ENCODE results near the gene TMTC2. TPM values are rescaled to one million over a fixed set of nuclear protein-coding genes. Genes with fewer than 3 reads are reported as not detected.
"Not testable (repeated sequence)": the region's sequence is repeated elsewhere in the genome, so short reads cannot be mapped to it uniquely, and the experiment has no call there.

Gene TMTC2
- polyA plus RNA-seq, 6 donors from 2014 or later: 0.13 to 0.49 (median 0.17) TPM; not detected in 3

GRCh38 chr12:83117926-83118325 is 431.2 kb downstream of the TMTC2 start:
- not testable (repeated sequence) for DNase-seq; H3K27ac Mint-ChIP-seq; ATAC-seq (ENCODE audit: low read depth in 2 of 2); H3K4me1 Mint-ChIP-seq; H3K27me3 Mint-ChIP-seq; H3K4me3 Mint-ChIP-seq
- Mint-ChIP-seq H3K36me3 (peaks cover 6 to 13% of the 10 kb centered on the region in 2 donors), H3K9me3 (peaks cover 6 to 21% (median 14%) of the 10 kb centered on the region in 7 donors)

GRCh38 chr12:83121897-83122622 is 435.4 kb downstream of the TMTC2 start:
- no peaks in the 10 kb centered on the region for H3K27me3 Mint-ChIP-seq
- H3K36me3 Mint-ChIP-seq: peaks cover 6 to 13% of the 10 kb centered on the region in 2 donors
- H3K4me3 Mint-ChIP-seq: no peak overlapping the region
- H3K4me1 Mint-ChIP-seq: no peaks in the 10 kb centered on the region
- peaks cover 5 to 24% (median 9%) of the 10 kb centered on the region in 7 donors for H3K9me3 Mint-ChIP-seq
- H3K27ac Mint-ChIP-seq: no peak overlapping the region
- ATAC-seq (ENCODE audit: low read depth in 2 of 2): no peak
- no peak for DNase-seq

- H3K9me3 Mint-ChIP-seq: peaks cover 5 to 28% (median 9%) of the 10 kb centered on the region in 7 donors
- DNase-seq: no peak
- ATAC-seq (ENCODE audit: low read depth in 2 of 2): no peak
Observed at GRCh38 chr12:83122623-83122934, 435.9 kb downstream of the TMTC2 start.

GRCh38 chr12:83123039-83123438 is 436.3 kb downstream of the TMTC2 start:
- Mint-ChIP-seq H3K9me3 (peaks cover 4 to 29% (median 8%) of the 10 kb centered on the region in 7 donors), H3K27ac (peak overlapping the region in 1 of 6 donors; percentile 17), H3K36me3 (peaks cover 6 to 13% of the 10 kb centered on the region in 2 donors), H3K4me1 (no peaks in the 10 kb centered on the region), H3K27me3 (no peaks in the 10 kb centered on the region), H3K4me3 (no peak overlapping the region)
- DNase-seq: no peak
- no peak for ATAC-seq (ENCODE audit: low read depth in 2 of 2)

More at GRCh38 chr12:83122623-83122934, 435.9 kb downstream of the TMTC2 start:
- Mint-ChIP-seq H3K27ac (no peak overlapping the region), H3K36me3 (peaks cover 6 to 13% of the 10 kb centered on the region in 2 donors), H3K4me1 (no peaks in the 10 kb centered on the region), H3K27me3 (no peaks in the 10 kb centered on the region), H3K4me3 (no peak overlapping the region)

- no peaks in the 10 kb centered on the region for H3K36me3 Mint-ChIP-seq
- no peak overlapping the region for H3K4me3 Mint-ChIP-seq
- ATAC-seq (ENCODE audit: low read depth in 2 of 2) (no peak), DNase-seq (no peak)
- H3K4me1 Mint-ChIP-seq: no peaks in the 10 kb centered on the region
- H3K9me3 Mint-ChIP-seq: peaks cover 0 to 12% (median 0%) of the 10 kb centered on the region in 7 donors
- no peak overlapping the region for H3K27ac Mint-ChIP-seq
- no peaks in the 10 kb centered on the region for H3K27me3 Mint-ChIP-seq
Observed at GRCh38 chr12:83128540-83128939, 441.8 kb downstream of the TMTC2 start.

- H3K4me1 Mint-ChIP-seq: no peaks in the 10 kb centered on the region
- H3K4me3 Mint-ChIP-seq: no peak overlapping the region
- H3K27ac Mint-ChIP-seq: no peak overlapping the region
- H3K9me3 Mint-ChIP-seq: peaks cover 0 to 5% (median 0%) of the 10 kb centered on the region in 7 donors
- no peaks in the 10 kb centered on the region for H3K27me3 Mint-ChIP-seq
- no peak for DNase-seq
- no peaks in the 10 kb centered on the region for H3K36me3 Mint-ChIP-seq
- no peak for ATAC-seq (ENCODE audit: low read depth in 2 of 2)
Observed at GRCh38 chr12:83130178-83130577, 443.5 kb downstream of the TMTC2 start.

GRCh38 chr12:83132360-83132759 is 445.7 kb downstream of the TMTC2 start:
- peaks cover 0 to 3% (median 0%) of the 10 kb centered on the region in 7 donors for H3K9me3 Mint-ChIP-seq
- H3K4me3 Mint-ChIP-seq: no peak overlapping the region
- H3K36me3 Mint-ChIP-seq: no peaks in the 10 kb centered on the region
- H3K4me1 Mint-ChIP-seq: no peaks in the 10 kb centered on the region
- ATAC-seq (ENCODE audit: low read depth in 2 of 2) (no peak), DNase-seq (no peak)
- H3K27ac Mint-ChIP-seq: no peak overlapping the region
- no peaks in the 10 kb centered on the region for H3K27me3 Mint-ChIP-seq

GRCh38 chr12:83136411-83136810 is 449.7 kb downstream of the TMTC2 start:
- H3K27ac Mint-ChIP-seq: no peak overlapping the region
- H3K4me1 Mint-ChIP-seq: no peaks in the 10 kb centered on the region
- peaks cover 0 to 7% (median 0%) of the 10 kb centered on the region in 7 donors for H3K9me3 Mint-ChIP-seq
- H3K4me3 Mint-ChIP-seq: no peak overlapping the region
- no peaks in the 10 kb centered on the region for H3K36me3 Mint-ChIP-seq
- ATAC-seq (ENCODE audit: low read depth in 2 of 2) (no peak), DNase-seq (no peak)
- no peaks in the 10 kb centered on the region for H3K27me3 Mint-ChIP-seq

GRCh38 chr12:83140135-83140534 is 453.4 kb downstream of the TMTC2 start:
- H3K4me1 Mint-ChIP-seq: no peaks in the 10 kb centered on the region
- H3K36me3 Mint-ChIP-seq: no peaks in the 10 kb centered on the region
- H3K4me3 Mint-ChIP-seq: no peak overlapping the region
- no peak overlapping the region for H3K27ac Mint-ChIP-seq
- peaks cover 2 to 16% (median 4%) of the 10 kb centered on the region in 7 donors for H3K9me3 Mint-ChIP-seq
- DNase-seq (no peak), ATAC-seq (ENCODE audit: low read depth in 2 of 2) (no peak)
- no peaks in the 10 kb centered on the region for H3K27me3 Mint-ChIP-seq

- H3K27ac Mint-ChIP-seq: no peak overlapping the region
- peaks cover 2 to 16% (median 4%) of the 10 kb centered on the region in 7 donors for H3K9me3 Mint-ChIP-seq
- DNase-seq (no peak), ATAC-seq (ENCODE audit: low read depth in 2 of 2) (no peak)
- no peaks in the 10 kb centered on the region for H3K4me1 Mint-ChIP-seq
- no peaks in the 10 kb centered on the region for H3K27me3 Mint-ChIP-seq
- H3K4me3 Mint-ChIP-seq: no peak overlapping the region
- H3K36me3 Mint-ChIP-seq: no peaks in the 10 kb centered on the region
Observed at GRCh38 chr12:83141460-83141994, 454.8 kb downstream of the TMTC2 start.

GRCh38 chr12:83142914-83143313 is 456.2 kb downstream of the TMTC2 start:
- Mint-ChIP-seq H3K9me3 (peaks cover 2 to 16% (median 4%) of the 10 kb centered on the region in 7 donors), H3K27ac (no peak overlapping the region), H3K36me3 (no peaks in the 10 kb centered on the region), H3K27me3 (no peaks in the 10 kb centered on the region), H3K4me1 (no peaks in the 10 kb centered on the region), H3K4me3 (no peak overlapping the region)
- DNase-seq (no peak), ATAC-seq (ENCODE audit: low read depth in 2 of 2) (no peak)

GRCh38 chr12:83143950-83144349 is 457.2 kb downstream of the TMTC2 start:
- no peak overlapping the region for H3K4me3 Mint-ChIP-seq
- no peak overlapping the region for H3K27ac Mint-ChIP-seq
- H3K9me3 Mint-ChIP-seq: peaks cover 2 to 16% (median 4%) of the 10 kb centered on the region in 7 donors
- ATAC-seq (ENCODE audit: low read depth in 2 of 2) (no peak), DNase-seq (no peak)
- no peaks in the 10 kb centered on the region for H3K36me3 Mint-ChIP-seq
- H3K27me3 Mint-ChIP-seq: no peaks in the 10 kb centered on the region
- H3K4me1 Mint-ChIP-seq: no peaks in the 10 kb centered on the region

- Mint-ChIP-seq H3K9me3 (peaks cover 3 to 18% (median 5%) of the 10 kb centered on the region in 7 donors), H3K27me3 (no peaks in the 10 kb centered on the region), H3K4me3 (no peak overlapping the region), H3K4me1 (no peaks in the 10 kb centered on the region), H3K27ac (no peak overlapping the region), H3K36me3 (no peaks in the 10 kb centered on the region)
- ATAC-seq (ENCODE audit: low read depth in 2 of 2) (no peak), DNase-seq (no peak)
Observed at GRCh38 chr12:83145325-83145840, 458.7 kb downstream of the TMTC2 start.

- DNase-seq: no peak
- Mint-ChIP-seq H3K27ac (no peak overlapping the region), H3K4me3 (no peak overlapping the region), H3K27me3 (no peaks in the 10 kb centered on the region), H3K36me3 (no peaks in the 10 kb centered on the region), H3K9me3 (peaks cover 0 to 5% (median 3%) of the 10 kb centered on the region in 7 donors), H3K4me1 (no peaks in the 10 kb centered on the region)
- no peak for ATAC-seq (ENCODE audit: low read depth in 2 of 2)
Observed at GRCh38 chr12:83147341-83147740, 460.6 kb downstream of the TMTC2 start.
